ENCODE data around the gene COMMD6.
A peak's percentile ranks its signal among the peaks of the same experiment; 100 is the strongest.

COMMD6 gene

DNA sequence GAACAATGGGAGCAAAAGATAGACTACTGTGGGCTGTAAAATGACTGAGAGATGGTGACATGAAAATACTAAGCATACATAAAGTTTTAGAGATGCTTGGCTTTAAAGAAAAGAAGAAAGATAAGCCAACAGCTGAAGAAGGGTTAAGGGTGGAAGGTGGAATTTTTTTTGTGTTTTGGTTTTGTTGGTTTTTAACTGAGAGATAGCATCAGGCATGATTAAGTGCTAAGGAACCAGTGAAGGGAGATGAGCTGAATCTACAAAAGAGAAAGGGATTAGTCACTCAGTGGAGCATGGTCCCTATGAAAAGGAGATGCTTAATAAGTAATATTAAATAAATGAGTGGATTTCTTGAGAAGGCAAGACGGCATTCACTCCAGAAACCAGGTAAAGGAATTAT, 43.1 kb downstream of the COMMD6 start:
- DNase-seq (ENCODE audit: low read depth), result no peak
- TF ChIP-seq, protein P1, sequence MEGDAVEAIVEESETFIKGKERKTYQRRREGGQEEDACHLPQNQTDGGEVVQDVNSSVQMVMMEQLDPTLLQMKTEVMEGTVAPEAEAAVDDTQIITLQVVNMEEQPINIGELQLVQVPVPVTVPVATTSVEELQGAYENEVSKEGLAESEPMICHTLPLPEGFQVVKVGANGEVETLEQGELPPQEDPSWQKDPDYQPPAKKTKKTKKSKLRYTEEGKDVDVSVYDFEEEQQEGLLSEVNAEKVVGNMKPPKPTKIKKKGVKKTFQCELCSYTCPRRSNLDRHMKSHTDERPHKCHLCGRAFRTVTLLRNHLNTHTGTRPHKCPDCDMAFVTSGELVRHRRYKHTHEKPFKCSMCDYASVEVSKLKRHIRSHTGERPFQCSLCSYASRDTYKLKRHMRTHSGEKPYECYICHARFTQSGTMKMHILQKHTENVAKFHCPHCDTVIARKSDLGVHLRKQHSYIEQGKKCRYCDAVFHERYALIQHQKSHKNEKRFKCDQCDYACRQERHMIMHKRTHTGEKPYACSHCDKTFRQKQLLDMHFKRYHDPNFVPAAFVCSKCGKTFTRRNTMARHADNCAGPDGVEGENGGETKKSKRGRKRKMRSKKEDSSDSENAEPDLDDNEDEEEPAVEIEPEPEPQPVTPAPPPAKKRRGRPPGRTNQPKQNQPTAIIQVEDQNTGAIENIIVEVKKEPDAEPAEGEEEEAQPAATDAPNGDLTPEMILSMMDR (IDR thresholded peaks at IDR 0.05; ENCODE audit: insufficient read depth, low read depth, low read length, missing control alignments), result no peak
- no peak overlapping the region for H3K4me3 ChIP-seq (ENCODE audit: low read depth, low read length)

DNA sequence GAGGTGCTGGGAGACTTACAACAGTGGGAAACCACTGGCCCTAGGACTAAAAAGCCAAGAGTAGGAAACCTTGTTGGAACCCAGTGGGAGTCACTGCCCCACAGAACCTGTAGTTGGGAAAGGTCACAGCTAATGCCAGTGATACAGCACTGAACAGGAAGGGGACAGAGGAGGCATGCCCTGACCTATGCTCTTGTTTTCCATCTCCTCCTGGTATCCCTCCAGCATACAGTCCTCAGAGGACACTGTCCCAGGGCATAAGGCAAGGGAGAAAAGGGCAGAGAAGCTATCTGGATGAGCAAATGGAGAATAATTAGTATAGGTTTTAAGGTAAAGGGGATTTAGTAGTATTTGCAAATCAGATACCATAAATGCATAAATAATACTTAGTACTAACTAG, 44.5 kb downstream of the COMMD6 start:
- TF ChIP-seq, protein P1 (IDR thresholded peaks at IDR 0.05; ENCODE audit: insufficient read depth, low read depth, low read length, missing control alignments), result no peak
- DNase-seq (ENCODE audit: low read depth), result no peak
- H3K4me3 ChIP-seq (ENCODE audit: low read depth, low read length), result no peak overlapping the region

DNA sequence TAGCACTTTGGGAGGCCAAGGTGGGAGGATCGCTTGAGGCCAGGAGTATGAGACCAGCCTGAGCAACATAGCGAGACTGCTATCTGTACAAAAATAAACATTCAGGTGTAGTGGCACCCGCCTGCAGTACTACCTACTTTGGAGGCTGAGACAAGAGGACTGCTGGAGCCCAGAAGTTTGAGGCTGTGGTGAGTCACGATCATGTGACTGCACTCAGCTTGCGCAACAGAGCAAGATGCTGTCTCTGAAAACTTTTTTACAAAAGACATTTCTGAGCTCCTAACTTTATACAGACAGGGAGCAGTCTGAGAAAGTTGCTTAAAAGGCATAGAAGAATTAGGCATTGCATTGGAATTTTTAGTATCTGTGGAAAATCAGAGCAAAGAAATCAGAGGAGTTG, 45.3 kb downstream of the COMMD6 start:
- TF ChIP-seq, protein P1 (IDR thresholded peaks at IDR 0.05; ENCODE audit: insufficient read depth, low read depth, low read length, missing control alignments), result no peak
- no peak for DNase-seq (ENCODE audit: low read depth)
- H3K4me3 ChIP-seq (ENCODE audit: low read depth, low read length), result no peak overlapping the region

DNA sequence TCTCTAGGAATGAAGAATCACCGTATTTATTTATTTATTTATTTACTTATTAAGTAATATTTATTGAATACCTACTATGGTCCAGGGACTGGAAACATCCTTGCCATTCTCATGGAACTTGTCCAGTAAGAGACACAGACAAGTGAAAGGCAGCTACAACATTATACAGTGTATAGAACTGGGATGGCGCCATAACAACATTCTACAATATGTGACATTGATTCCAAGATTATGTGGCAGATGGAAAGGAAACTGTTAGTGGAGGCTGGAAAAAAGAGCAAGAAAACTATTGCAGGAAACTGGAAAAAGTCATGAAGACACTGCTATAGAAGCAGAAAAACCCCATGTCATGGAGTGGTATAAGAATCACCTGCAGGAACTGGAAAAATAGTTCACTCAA, 46.3 kb downstream of the COMMD6 start:
- TF ChIP-seq, protein P1 (IDR thresholded peaks at IDR 0.05; ENCODE audit: insufficient read depth, low read depth, low read length, missing control alignments), result no peak
- no peak overlapping the region for H3K4me3 ChIP-seq (ENCODE audit: low read depth, low read length)
- no peak for DNase-seq (ENCODE audit: low read depth)

DNA sequence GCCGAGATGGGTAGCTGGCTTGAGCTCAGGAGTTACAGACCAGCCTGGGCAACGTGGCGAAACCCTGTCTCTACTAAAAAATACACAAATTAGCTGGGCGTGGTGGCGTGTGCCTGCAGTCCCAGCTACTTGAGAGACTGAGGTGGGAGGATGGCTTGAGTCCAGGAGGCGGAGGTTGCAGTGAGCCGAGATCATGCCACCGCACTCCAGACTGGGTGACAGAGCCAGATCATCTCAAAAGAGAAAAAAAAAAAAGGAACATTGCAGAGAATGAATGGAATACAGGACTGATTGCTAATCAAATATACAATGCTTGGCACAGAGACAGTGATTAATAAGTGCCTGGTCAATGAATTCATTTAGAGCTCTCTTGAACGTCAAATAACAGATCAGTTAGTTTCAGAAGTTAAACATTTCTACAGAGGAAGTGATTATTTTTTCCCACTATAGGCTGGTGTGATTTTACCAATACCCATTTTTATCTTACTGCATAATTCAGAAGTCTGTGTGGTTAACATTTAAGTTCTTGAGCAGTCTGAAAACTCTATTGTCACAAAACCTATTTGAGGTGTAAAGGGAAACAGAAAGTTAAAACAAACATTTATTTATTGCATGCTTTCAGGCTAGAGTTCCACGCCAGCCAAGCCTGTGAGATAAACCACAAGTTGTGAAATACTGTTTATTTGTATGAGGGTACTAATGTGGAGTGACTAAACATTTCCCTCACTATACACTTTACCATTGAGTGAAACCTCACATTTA, 48.0 kb downstream of the COMMD6 start:
- TF ChIP-seq, protein P1 (IDR thresholded peaks at IDR 0.05; ENCODE audit: insufficient read depth, low read depth, low read length, missing control alignments), result no peak
- H3K4me3 ChIP-seq (ENCODE audit: low read depth, low read length), result peak overlapping the region; percentile 44
- DNase-seq (ENCODE audit: low read depth), result peak; percentile 78

DNA sequence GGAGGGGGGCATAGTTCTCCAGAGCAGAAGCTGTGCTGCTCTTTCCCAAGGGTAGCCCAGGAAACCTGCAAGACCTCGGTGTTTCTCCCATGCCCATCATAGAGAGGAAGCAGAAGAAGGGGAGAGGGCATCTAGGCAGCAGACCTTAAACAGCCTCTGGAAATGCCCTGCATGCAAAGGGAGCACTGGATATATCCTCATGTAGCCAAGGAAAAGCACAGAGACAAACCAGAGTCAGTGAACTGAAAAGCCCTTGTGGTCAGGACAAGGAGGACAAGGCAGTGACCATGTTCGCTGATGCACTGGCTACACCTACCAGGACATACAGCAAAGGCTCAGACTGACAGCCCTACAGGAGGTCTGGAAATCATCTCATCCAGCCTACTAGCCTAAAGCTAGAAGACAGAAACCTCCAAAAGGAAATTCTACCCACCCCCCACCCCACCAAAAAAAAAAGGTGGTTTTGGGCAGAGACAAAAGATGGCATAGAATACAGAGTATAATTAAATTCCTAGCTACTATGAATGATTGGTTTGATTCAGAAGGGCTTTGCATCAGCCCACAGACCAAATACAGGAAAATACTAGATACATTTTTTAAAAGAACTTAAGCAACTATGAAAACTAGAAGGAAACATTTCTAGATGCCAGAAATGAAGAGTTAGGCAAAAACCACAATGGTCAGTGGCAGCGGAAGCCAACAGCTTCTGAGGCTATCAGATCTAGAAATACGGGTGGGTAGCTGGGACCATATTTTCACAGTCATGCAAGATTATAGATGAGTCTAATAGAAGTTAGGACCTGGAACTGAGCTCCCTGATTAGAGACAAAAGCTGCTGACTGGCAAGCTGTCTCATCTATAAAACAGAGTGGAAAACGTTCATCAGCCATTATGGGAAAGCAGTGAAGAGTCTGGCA, 51.2 kb downstream of the COMMD6 start:
- TF ChIP-seq, protein P1 (IDR thresholded peaks at IDR 0.05; ENCODE audit: insufficient read depth, low read depth, low read length, missing control alignments), result no peak
- peak; percentile 30 for DNase-seq (ENCODE audit: low read depth)

More for the DNA sequence above, 51.2 kb downstream of the COMMD6 start:
- H3K4me3 ChIP-seq (ENCODE audit: low read depth, low read length), result no peak overlapping the region
